MM.1S (cell line): ENCODE data around the gene ZNF609.

Source experiments
- EZH2 ChIP-seq: fragments of 300-600 bp; sonication (generic); optimal IDR thresholded peaks from 2 replicates; pipeline ENCODE3; 2017; ENCODE audit warnings: low read depth, mild to moderate bottlenecking, antibody characterized with exemption, low read length, mixed read lengths
- EZH2phosphoT487 ChIP-seq: fragments of 300-600 bp; sonication (generic); IDR thresholded peaks from 2 replicates; pipeline ENCODE4 v1.6.1; 2018; ENCODE audit warnings: antibody characterized with exemption, low read length
- TF ChIP-seq, protein P1 (sequence below): fragments of 300-600 bp; sonication (generic); IDR thresholded peaks from 2 replicates; pipeline ENCODE4 v1.5.1; 2016; ENCODE audit warnings: antibody characterized with exemption, low read length, mixed read lengths

DNA sequence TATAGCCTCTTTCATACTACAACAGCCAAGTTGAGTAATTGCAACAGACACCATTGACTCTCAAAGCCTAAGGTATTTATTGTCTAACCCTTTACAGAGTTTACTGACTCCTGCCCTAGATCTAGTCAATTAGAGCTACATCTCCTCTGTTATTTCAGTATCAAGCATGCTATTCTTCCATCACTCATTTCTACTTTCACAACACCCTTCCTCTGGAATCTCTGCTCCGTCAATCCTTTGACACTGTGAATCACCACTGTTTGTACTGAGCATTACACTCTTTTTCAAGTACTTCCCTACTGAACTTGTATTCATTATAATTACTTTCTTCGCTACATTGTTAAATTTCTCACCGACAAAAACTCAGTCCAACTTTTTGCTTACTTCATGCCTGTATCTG, 121.8 kb downstream of the ZNF609 start:
- TF ChIP-seq, protein P1, sequence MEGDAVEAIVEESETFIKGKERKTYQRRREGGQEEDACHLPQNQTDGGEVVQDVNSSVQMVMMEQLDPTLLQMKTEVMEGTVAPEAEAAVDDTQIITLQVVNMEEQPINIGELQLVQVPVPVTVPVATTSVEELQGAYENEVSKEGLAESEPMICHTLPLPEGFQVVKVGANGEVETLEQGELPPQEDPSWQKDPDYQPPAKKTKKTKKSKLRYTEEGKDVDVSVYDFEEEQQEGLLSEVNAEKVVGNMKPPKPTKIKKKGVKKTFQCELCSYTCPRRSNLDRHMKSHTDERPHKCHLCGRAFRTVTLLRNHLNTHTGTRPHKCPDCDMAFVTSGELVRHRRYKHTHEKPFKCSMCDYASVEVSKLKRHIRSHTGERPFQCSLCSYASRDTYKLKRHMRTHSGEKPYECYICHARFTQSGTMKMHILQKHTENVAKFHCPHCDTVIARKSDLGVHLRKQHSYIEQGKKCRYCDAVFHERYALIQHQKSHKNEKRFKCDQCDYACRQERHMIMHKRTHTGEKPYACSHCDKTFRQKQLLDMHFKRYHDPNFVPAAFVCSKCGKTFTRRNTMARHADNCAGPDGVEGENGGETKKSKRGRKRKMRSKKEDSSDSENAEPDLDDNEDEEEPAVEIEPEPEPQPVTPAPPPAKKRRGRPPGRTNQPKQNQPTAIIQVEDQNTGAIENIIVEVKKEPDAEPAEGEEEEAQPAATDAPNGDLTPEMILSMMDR, result no peak
- TF ChIP-seq EZH2 (no peak), EZH2phosphoT487 (no peak)
